Thoracic aorta (tissue), 2 donors: ENCODE measurements around the gene SIGLEC9. TPM values are rescaled to one million over a fixed set of nuclear protein-coding genes. Genes with fewer than 3 reads are reported as not detected.

Experiments used
- ATAC-seq: fragments of 150-250 bp; one replicate; pipeline ENCODE4 v1.8.0; 2017; ENCODE audit warnings: low read depth; ENCODE audit not compliant: insufficient number of reproducible peaks, low FRiP score
- DNase-seq: peaks from one replicate; pipeline ENCODE4 v3.0.0-alpha.2; 2020; ENCODE audit warnings: low spot score
- H3K27ac ChIP-seq, 2 donors: fragments of 200-600 bp; sonication (generic); 1 replicate in 1 of 2; 2 replicates in 1 of 2; pipeline ENCODE4 v1.5.1; 2016; ENCODE audit warnings: mild to moderate bottlenecking in 2 of 2, moderate library complexity in 2 of 2
- H3K27me3 ChIP-seq: fragments of 200-600 bp; sonication (generic); replicated peaks from 2 replicates; pipeline ENCODE4 v1.6.0; 2016; ENCODE audit warnings: mild to moderate bottlenecking; ENCODE audit not compliant: insufficient read depth
- H3K36me3 ChIP-seq: fragments of 200-600 bp; sonication (generic); one replicate; pipeline ENCODE4 v1.5.1; 2016
- H3K4me1 ChIP-seq, 2 donors: fragments of 200-600 bp; sonication (generic); 1 replicate in 1 of 2; 2 replicates in 1 of 2; pipeline versions ENCODE4 v1.5.1 to v1.6.0; 2016; ENCODE audit warnings: low read depth in 2 of 2, mild to moderate bottlenecking in 1 of 2; ENCODE audit not compliant: control insufficient read depth in 1 of 2
- H3K4me3 ChIP-seq: fragments of 200-600 bp; sonication (generic); 2 replicates; pipeline ENCODE4 v1.5.1; 2016; ENCODE audit warnings: mild to moderate bottlenecking
- H3K9me3 ChIP-seq: fragments of 200-600 bp; sonication (generic); 2 replicates; pipeline ENCODE4 v1.5.1; 2016
- total RNA-seq, 2 donors: library from RNA; depleted of rRNA; stranded (reverse); fragments of >200 nt; gene quantifications; one replicate each; pipeline versions ENCODE4 v1.1.0 to v1.2.3, GENCODE V29; 2016
- TF ChIP-seq, protein P1 (sequence below): fragments of 200-600 bp; sonication (generic); IDR thresholded peaks from one replicate; pipeline ENCODE4 v1.5.1; 2019; ENCODE audit warnings: antibody characterized with exemption

The SIGLEC9 gene
- total RNA-seq, 2 donors from 2014 or later, result 13.1 to 15.2 TPM

DNA sequence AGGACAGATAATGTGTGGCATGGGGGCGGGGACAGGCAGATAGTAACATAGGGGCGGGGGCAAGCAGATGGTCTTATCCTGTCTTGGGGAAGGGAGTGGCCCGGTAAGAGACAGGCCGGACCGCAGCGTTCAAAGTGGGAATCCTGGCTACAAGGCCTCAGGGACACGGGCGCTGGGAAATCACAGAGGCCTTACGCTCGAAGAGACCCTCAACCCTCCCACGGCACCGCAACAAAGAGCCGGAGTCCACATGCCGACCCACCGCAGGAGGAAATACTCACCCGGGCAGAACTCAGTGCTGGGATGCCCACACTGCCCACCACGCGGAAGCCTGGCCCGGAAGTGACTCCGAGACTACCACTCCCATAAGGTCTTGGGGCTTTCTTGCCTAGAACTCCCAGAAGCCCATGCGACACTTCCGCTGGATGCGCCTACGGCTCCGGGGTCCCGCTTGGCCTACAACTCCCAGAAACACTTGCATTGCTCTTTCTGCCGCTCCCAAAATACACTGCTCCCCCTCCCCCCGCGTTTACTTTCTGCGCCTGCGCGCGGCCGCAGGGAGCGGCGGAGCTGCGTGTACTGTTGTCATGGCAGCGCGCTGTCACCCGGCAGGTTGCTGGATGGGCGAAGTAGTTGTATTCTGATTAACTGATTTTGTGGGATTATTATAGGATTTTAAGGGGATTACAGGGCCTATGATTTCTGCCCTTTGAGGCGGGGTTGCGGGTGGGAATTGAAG, 16.5 kb upstream of the SIGLEC9 start, which contains the start of gene CTU1:
Gene CTU1, minus strand, starts transcription at position 344 of the 739 bp plus-strand sequence. CDS start 3,840 bp downstream, outside the sequence.
- no peaks in the 10 kb centered on the region for H3K27me3 ChIP-seq
- TF ChIP-seq, protein P1, sequence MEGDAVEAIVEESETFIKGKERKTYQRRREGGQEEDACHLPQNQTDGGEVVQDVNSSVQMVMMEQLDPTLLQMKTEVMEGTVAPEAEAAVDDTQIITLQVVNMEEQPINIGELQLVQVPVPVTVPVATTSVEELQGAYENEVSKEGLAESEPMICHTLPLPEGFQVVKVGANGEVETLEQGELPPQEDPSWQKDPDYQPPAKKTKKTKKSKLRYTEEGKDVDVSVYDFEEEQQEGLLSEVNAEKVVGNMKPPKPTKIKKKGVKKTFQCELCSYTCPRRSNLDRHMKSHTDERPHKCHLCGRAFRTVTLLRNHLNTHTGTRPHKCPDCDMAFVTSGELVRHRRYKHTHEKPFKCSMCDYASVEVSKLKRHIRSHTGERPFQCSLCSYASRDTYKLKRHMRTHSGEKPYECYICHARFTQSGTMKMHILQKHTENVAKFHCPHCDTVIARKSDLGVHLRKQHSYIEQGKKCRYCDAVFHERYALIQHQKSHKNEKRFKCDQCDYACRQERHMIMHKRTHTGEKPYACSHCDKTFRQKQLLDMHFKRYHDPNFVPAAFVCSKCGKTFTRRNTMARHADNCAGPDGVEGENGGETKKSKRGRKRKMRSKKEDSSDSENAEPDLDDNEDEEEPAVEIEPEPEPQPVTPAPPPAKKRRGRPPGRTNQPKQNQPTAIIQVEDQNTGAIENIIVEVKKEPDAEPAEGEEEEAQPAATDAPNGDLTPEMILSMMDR, result no peak
- H3K9me3 ChIP-seq, result no peaks in the 10 kb centered on the region
- H3K4me3 ChIP-seq, result peak within 1 kb of the TSS; percentile 87
- peak within 1 kb of the TSS; percentile 34 to 61 for H3K27ac ChIP-seq
- DNase-seq (peak; percentile 97), ATAC-seq (peak; percentile 99)
- H3K4me1 ChIP-seq, result peaks cover 11 to 19% of the 10 kb centered on the region in 2 donors
- H3K36me3 ChIP-seq, result peaks cover 3% of the 10 kb centered on the region

DNA sequence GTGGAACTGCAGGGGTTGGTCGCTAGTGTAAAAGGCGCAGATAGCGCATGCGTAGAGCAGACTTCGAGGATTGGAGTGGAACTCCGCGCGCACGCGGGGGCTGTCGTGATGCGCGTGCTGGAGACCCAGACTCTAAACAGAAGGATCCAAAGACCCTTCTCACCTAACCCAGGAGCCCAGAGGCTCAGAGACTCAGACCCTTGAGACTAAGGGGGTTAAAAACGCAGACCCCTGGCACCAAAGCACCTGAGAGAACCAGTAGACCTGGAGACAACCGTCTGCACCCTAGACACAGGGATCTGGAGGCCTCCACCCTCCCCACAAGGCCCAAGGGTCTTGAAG, 15.9 kb upstream of the SIGLEC9 start:
- H3K27ac ChIP-seq, result peak overlapping the region; percentile 34 to 61
- H3K4me1 ChIP-seq, result peaks cover 11 to 19% of the 10 kb centered on the region in 2 donors
- TF ChIP-seq, protein P1, result no peak
- peak; percentile 39 for ATAC-seq
- H3K4me3 ChIP-seq, result peak overlapping the region; percentile 87
- no peaks in the 10 kb centered on the region for H3K27me3 ChIP-seq
- peaks cover 2% of the 10 kb centered on the region for H3K36me3 ChIP-seq
- DNase-seq, result no peak
- H3K9me3 ChIP-seq, result no peaks in the 10 kb centered on the region

DNA sequence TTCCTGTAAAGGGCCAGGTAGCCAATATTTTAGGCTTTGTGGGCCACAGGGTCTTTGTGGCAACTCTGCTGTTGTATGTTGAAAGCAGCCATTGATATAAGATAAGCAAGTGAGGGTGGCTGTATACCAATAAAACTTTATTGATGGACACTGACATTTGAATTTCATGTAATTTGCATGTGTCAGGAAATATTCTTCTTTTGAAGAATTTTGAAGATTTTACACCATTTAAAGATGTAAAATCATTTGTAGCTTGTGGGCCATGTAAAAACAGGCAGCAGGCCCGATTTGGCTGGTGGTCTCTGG, 14.1 kb upstream of the SIGLEC9 start:
- no peak for ATAC-seq
- no peak overlapping the region for H3K27ac ChIP-seq
- no peak for DNase-seq
- H3K9me3 ChIP-seq, result no peaks in the 10 kb centered on the region
- no peaks in the 10 kb centered on the region for H3K27me3 ChIP-seq
- no peaks in the 10 kb centered on the region for H3K36me3 ChIP-seq
- TF ChIP-seq, protein P1, result no peak
- no peak overlapping the region for H3K4me3 ChIP-seq
- H3K4me1 ChIP-seq, result peaks cover 11 to 19% of the 10 kb centered on the region in 2 donors

DNA sequence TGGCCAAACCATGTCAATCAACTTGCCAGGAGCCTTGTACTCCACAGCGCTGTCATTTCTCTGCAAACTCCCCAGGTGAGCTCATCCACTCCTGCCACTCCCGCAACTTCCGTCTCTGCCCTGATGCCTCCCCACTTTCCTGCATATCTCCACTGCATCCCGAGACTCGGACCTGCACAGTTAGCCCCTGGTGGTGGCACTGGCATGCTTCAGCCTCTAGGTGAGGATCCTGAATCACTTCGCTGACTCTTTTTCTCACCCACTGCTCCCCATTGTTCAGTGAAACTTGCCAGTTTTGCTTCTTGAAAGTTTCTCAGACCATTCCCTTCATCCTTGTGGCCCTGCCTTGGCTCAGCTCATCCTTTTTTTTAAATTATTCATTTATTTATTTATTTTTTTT, 13.1 kb upstream of the SIGLEC9 start:
- Histone ChIP-seq H3K27me3 (no peaks in the 10 kb centered on the region), H3K27ac (no peak overlapping the region), H3K9me3 (no peaks in the 10 kb centered on the region), H3K4me3 (no peak overlapping the region), H3K4me1 (peaks cover 11 to 19% of the 10 kb centered on the region in 2 donors), H3K36me3 (no peaks in the 10 kb centered on the region)
- TF ChIP-seq, protein P1, result no peak
- DNase-seq (no peak), ATAC-seq (no peak)

DNA sequence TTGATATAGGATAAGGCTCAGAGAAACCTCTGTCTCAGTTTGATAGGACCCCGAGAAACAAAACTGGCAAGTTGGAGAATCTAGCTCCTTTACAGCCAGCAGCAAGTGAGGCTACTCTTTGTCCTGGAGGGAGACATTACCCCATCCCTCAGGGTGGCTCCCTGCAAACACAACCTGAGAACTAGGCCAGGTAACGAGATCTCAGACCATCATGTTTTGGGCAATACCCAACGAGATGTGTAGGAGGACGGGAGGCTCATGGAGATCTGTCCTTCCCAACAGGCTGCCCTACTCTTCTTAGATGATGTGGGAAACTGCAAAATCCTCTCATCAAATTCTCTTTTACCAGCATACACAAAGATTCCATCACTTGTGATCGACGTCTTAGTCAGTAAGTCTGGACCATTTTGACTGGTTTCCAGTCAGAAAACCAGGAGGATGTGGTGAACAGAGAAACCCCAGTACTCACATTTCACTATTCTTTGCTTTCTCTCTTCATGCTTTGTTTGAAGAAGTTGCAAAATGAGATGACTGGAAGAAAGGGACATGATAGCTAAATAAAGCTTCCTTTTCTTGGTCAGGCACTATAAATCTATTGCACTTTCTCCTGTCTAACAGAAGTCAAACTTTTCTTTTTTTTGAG, 10.5 kb upstream of the SIGLEC9 start:
- H3K27ac ChIP-seq, result no peak overlapping the region
- no peaks in the 10 kb centered on the region for H3K36me3 ChIP-seq
- no peaks in the 10 kb centered on the region for H3K27me3 ChIP-seq
- no peaks in the 10 kb centered on the region for H3K4me1 ChIP-seq
- TF ChIP-seq, protein P1, result no peak
- no peak overlapping the region for H3K4me3 ChIP-seq
- no peak for DNase-seq
- no peaks in the 10 kb centered on the region for H3K9me3 ChIP-seq
- no peak for ATAC-seq
